Endometrium (tissue), 2 donors: Measurements from ENCODE around the gene EIF3B.
"Not testable (repeated sequence)": the region's sequence is repeated elsewhere in the genome, so short reads cannot be mapped to it uniquely, and the experiment has no call there.

Experiments
- FAIRE-seq: peaks from 2 replicates; lab custom pipeline; 2012; peaks lifted over from hg19 to GRCh38; lab: Jason Lieb, UNC
- donor health status: control.
- donor health status: control.

Gene EIF3B

DNA sequence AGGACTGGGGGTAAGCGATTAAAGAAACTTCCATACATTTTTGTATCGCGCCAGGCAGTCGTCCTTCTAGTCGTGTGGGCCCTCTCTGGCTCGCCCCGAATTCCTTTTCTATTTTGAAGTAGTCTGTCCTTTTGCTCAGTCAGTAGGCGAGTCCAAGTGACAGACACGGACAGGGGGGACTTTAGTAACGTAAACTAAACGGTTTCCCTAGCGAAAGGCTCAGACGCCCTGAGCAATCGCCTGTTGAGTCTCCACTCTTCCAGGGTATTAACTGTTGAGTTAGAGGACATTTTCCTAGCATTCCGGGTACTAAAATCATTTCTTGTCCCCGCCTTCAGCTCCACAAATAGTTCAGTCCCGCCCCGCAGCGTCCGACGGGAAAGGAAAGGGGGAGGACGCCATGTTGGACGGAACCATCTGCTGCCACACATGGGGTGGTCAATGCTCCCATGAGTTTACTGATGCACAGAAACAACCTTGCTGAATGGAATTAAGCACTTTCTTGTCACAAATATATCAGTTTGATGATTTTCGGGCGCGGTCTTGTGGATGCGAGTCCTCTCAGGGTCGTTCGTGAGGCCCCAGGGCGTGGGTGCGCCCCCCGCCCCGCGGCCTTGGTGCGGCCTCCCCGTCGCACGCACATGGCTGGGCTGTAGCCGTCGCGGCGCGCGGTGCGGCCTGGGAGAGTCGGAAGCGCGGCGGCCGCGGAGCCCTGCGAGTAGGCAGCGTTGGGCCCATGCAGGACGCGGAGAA, at the start of gene EIF3B:
Gene EIF3B (plus strand): TSS at position 642 of the 753 bp plus-strand sequence. CDS start 95 bp downstream, at position 737.
- FAIRE-seq: no peak

DNA sequence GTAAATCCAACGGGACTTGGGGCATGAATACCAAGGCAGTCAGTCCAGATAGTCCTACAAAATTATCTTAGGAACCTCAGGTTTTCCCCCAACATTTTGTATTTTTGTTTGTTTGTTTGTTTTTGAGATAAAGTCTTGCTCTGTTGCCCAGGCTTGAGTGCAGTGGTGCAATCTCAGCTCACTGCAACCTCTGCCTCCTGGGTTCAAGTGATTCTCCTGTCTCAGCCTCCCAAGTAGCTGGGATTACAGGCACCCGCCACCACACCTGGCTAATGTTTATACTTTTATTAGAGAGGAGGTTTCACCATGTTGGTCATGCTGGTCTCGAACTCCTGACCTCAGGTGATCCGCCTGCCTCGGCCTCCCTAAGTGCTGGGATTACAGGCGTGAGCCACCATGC, 49.4 kb upstream of the EIF3B start:
- FAIRE-seq: not testable (repeated sequence)

DNA sequence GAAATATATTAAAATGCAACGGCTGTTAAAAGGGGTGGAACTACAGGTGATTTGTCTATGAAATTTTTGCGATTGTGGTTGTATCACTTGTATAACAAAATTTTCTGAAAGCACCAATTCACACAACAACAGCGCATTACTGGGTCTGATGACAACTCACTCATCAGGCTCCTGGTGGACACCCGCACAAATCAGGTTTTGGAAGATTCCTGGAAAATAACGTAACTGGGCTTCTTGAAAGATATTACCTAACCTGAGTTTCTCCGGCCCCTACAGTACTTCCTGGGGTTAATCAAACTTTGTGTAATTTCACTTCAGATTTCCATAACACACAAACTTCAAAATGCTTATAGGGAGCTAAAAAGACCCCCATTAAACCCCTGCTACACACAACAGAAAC, 47.9 kb upstream of the EIF3B start:
- FAIRE-seq: no peak

DNA sequence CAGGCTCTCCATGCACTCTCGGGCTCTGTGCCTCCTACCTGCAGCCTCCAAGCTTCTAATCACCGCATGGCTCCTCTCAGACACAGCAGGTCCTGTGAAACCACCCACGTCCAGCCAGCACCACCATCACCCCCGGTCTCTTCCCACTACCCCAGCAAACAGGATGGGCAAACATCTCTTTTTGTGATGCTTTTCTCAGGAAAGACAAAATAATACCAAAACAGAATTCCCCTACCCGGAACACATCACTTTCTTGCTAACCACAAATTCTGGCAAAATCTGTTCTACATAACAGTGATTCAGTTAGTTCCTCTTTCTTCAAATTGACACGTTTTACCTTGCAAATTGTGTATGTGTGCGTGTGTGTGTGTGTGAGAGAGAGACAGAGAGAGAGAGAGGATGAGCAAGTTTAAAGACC, 46.9 kb upstream of the EIF3B start:
- FAIRE-seq: no peak

DNA sequence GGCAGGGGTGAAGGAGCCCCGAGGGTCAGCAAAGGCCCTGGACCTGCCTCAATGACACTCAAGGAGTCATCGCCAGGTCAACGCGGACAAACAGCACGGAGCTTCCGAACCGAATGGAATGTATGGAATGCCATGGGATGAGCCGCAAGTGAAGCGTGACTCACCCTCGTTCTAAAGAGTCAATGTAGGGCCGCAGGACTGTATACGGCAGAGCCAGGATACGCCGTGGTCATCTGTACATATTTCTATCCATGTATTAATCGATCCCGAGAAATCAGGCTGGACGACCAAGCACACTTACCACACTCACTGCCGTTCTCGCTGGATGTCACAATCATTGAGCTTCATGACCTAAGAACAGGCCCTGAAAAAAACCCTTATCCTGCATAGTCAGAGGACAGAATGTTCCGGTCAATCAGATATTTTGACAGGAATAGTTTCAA, 44.7 kb upstream of the EIF3B start:
- no peak for FAIRE-seq

DNA sequence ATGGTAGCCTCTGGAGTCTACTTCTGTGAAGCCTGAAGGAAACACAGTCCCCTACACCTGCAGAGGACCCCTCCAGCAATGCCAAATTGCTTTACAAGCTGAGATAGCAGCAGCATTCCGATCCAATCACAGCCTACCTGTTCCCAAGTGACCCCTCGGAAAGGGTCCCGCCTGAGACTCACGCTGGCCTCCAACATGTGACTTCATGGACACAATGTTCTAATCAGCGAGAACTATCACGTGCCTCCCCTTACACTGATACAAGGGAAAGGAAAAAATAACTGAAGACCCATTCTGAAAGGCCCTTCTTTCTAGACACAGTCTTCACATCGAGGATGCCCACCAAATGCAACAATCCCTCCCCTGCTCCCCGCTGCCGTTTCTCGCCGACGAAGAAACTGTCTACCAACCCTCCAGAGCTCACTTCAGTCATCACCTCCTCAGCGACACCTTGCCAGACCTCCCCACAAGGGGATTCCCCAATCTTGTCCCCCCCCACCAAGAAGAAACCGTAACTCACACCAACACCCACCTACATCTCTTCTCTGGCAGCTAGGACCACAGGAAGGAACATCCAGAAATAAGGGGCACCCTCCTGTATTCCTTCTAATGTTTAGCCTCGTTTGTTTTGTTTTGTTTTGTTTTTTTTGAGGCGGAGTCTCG, 42.2 kb upstream of the EIF3B start:
- no peak for FAIRE-seq

DNA sequence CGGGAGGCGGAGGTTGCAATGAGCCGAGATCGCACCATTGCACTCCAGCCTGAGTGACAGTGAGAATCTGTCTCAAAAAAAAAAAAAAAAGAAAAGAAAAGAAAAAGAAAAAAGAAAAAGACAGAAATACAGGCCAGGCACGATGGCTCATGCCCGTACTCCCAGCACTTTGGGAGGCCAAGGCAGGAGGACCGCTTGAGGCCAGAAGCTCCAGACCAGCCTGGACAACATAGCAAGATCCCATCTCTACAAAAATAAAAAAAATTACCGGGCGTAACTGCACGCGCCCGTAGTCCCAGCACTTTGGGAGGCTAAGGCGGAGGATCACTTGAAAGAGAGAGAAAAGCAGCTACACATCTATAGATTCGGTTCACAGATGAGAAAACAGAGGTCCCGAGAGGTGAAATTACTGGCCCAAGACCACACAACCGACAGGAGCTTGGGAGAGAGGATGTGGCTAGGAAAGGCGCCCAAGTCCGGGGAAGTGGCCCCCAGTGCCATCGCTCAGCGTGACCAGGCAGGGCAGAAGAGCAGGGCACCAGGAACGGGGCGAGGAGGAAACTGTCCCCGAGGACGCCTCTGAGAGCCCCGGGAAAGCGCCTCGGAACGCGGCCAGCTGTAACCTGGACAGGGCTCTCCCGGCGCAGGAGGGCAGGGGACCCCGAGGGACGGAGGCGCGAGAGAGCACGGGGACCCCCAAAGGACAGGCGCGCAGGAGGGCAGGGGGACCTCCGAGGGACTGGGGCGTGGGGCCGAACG, 41.0 kb upstream of the EIF3B start:
- no peak for FAIRE-seq

DNA sequence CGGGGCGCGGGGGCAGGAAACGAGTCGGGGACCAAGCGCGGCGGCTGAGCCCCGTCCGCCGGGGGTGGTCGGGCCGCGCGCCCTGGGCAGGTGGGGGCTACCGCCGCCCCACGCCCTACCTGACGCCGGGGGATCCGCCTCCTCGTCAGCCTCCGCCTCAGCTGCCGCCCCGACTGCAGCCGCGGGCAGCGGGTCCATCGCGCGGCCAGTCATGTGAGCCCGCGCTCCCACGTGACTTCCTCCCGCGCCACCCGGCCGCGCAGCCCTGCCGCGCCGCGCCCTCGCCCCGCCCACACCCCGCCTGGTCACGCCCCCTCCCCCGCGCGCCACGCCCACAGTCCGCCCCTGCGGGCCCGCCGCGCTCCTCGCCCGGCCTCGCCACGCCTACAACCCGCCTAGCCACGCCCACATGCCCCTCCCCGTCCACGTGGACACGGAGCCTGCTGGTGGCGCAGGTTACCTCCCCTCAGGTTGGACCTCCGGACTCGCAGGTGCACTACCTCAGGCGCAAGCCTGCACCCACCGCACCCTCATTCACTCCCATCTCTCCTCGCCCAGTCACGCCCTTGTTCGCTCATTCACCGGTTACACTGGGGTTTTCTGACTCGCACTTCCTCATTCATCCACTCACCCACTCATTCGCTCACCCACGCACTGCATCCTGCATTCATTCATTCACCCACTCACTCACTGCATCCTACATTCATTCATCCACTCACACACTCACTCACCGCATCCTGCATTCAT, 40.2 kb upstream of the EIF3B start, which contains the start of gene SNX8:
Gene SNX8 (minus strand): TSS at position 233 of the 747 bp plus-strand sequence. CDS start 20 bp downstream, at position 213.
- no peak for FAIRE-seq

DNA sequence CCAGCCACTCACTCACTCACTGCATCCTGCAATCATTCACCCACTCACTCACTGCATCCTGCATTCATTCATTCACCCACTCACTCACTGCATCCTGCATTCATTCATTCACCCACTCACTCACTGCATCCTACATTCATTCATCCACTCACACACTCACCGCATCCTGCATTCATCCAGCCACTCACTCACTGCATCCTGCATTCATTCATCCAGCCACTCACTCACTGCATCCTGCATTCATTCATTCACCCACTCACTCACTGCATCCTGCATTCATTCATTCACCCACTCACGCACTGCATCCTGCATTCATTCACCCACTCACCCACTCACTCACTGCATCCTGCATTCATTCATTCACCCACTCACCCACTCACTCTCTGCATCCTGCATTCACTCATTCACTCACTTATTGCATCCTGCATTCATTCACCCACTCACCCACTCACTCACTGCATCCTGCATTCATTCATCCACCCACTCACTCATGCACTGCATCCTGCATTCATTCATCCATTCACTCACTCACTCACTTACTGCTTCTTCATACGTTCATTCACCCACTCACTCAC, 39.6 kb upstream of the EIF3B start:
- not testable (repeated sequence) for FAIRE-seq

DNA sequence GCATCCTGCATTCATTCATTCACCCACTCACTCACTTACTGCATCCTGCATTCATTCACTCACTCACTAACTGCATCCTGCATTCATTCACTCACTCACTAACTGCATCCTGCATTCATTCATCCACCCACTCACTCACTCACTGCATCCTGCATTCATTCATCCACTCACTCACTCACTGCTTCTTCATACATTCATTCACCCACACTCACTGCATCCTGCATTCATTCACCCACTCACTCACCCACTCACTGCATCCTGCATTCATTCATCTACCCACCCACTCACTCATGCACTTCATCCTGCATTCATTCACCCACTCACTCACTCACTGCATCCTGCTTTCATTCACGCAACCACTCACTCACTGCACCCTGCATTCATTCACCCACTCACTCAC, 38.8 kb upstream of the EIF3B start:
- FAIRE-seq: no peak

DNA sequence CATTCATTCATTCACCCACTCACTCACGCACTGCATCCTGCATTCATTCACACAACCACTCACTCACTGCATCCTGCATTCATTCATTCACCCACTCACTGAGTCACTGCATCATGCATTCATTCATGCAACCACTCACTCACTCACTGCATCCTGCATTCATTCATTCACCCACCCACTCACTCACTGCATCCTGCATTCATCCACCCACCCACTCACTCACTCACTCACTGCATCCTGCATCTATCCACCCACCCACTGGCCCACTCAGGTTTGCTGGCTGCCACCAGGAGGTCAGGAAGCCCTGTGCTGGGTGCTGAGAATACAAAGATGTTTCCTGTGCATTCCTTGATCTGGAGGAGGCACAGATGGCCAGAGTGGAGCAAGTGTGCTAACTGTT, 38.0 kb upstream of the EIF3B start:
- FAIRE-seq: no peak

DNA sequence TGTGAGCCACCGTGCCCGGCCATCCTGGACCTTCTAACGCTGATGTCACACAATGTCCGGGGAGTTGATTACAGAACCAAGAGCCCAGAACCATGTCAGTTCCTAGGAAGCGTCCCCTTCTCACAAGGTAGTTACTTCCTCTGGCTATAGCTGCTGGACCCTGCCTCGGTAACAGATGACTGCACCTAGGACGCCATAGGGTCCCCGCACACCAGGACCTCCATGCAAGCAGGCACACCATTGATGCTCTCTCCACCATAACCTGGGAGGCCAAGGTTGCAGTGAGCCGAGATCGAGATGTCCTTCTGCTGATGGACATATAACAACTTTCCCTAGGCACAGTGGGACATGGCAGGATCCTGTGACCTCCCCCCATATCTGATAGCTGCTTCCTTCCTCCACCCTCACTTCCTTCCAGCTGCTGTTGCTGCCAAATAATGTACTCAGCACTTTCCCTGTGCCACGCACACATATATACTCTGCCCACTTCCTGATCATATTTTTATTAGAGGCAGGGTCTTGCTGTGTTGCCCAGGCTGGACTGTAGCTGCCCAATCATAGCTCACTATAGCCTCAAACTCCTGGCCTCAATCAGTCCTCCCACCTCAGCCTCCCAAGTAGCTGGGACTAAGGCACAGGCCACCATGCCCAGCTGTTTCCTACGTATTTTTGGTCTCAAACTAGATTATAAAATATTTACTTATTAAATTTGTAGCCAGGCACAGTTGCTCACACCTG, 36.9 kb upstream of the EIF3B start:
- no peak for FAIRE-seq

DNA sequence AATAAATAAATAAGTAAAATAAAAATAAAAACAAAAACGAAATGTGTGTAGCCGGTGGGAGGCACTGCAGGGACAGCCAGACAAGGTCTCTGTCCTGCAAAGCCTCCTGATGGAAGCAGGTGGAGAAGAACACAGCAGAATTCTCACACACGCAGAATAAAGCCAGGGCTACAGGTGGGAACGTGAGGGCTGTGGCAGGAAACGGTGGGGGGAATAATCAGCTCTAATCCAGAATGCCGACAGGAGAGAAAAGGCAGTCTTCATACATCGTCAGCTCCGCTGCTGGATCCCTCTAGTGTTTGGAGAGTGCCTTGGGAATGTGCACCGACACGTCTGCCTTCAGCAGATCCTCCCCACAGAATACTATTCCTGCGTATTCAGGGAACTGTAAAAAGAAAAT, 33.6 kb upstream of the EIF3B start:
- no peak for FAIRE-seq

DNA sequence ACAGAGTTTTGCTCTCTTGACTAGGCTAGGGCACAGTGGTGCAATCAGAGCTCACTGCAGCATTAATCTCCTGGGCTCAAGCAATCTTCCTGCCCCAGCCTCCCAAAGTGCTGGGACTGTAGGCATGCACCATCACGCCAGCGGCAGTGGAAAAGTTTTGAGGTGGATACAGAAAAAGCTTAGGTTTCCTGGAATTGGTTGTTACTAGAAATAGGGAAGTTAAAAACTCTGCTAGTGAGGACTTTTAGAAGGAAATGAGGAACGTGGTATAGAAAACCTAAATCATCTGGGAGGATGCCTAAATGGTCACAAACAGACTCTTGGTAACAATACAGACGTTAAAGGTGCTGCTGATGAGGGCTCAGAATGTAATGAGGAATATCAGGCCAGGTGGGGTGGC, 29.5 kb upstream of the EIF3B start:
- no peak for FAIRE-seq

DNA sequence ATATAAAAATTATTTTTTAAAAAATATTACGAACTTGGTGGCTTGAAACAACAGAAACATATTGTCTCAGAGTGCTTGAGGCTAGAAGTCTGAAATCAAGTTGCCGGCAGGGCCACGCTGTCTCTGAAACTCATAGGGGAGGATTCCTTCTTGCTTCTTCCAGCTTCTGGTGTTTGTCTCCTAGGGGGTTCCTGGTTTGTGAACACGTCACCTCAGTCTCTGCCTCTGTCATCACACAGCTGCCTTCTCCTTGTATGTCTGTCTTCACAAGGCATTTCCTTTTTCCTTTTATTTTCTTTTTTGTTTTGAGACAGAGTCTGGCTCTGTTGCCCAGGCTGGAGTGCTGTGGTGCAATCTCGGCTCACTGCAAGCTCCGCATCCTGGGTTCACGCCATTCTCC, 27.7 kb upstream of the EIF3B start:
- FAIRE-seq: no peak

DNA sequence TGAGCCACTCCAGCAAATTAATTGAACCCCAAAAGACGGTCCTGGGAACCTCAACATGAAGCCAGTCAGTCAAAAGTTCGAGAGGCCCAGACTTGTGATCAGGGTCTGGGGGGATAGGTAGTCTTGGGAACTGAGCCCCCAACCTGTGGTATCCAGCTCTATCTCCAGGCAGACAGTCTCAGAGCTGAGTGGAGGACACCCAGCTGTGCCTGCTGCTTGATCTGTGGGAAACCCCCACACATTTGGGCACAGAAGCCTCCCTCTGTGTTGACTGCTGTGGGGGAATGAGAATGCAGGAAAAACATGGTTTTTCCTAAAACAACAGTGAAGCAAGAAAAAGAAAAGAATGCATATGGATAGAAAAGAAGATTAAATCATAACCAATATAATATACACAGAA, 24.1 kb upstream of the EIF3B start:
- no peak for FAIRE-seq

DNA sequence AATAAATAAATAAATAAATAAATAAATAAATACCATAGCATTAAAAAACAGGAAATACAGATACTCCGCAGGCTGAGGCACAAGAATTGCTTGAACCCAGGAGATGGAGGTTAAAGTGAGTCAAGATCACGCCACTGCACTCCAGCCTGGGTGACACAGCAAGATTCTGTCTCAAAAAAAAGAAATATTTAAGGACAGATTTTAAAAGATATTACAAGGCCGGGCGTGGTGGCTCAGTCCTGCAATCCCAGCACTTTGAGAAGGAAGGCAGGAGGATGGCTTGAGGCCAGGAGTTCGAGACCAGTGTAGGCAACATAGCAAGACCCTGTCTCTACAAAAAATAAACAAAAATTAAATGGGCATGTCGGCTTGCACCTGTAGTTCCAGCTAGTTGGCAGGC, 22.9 kb upstream of the EIF3B start:
- no peak for FAIRE-seq

DNA sequence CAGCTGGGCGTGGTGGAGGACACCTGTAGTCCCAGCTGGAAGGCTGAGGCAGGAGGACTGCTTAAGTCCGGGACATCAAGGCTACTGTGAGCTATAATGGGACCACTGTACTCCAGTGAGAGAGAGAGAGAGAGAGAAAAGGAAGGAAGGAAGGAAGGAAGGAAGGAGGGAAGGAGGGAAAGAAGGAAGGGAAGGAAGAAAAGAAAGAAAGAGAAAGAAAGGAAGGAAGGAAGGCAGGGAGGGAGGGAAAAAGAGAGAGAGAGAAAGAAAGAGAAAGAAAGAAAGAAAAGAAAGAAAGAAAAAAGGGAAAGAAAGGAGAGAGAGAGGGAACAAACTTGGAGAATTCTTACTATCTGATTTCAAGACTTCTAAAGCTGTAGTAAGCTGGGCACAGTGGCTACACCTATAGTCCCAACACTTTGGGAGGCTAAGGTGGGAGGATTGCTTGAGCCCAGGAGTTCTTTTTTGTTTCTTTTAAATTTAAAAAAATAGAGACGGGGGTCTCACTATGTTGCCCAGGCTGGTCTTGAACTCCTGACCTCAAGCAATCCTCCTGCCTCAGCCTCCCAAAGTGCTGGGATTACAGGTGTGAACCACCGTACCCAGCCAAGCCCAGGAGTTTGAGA, 21.9 kb upstream of the EIF3B start:
- not testable (repeated sequence) for FAIRE-seq

DNA sequence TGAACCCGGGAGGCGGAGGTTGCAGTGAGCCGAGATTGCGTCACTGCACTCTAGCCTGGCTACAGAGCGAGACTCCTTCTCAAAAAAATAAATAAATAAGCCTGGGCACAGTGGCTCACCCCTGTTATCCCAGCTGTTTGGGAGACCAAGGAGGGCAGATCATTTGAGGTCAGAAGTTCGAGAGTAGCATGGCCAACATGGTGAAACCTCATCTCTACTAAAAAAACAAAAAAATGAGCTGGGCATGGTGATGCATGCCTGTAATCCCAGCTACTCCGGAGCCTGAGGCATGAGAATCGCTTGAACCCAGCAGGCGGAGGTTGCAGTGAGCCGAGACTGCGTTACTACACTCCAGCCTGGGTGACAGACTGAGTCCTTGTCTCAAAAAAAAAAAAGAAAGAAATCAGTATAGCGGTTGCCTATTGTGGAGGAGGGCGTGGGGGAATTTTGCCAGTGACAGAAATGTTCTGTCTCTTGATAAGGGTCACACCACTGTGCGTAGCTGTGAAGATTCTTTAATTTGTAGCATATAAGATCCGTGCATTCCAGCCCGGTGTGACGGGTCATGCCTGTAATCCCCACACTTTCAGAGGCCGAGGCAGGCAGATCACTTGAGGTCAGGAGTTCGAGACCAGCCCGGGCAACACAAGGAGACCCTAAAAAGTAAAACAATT, 17.9 kb upstream of the EIF3B start:
- FAIRE-seq: no peak
